HG02938 (cell line): Measurements from ENCODE around the gene PIK3C2G.

Source experiments
- ATAC-seq: cut with Tn5 transposase; IDR thresholded peaks from one replicate; pipeline ENCODE4 v1.9.1; 2021; ENCODE audit warnings: mild to moderate bottlenecking, moderate library complexity; ENCODE audit not compliant: unreplicated experiment

The PIK3C2G gene

GRCh38 chr12:18270958-18271460, 9.7 kb downstream of the PIK3C2G start:
- no peak for ATAC-seq

DNA sequence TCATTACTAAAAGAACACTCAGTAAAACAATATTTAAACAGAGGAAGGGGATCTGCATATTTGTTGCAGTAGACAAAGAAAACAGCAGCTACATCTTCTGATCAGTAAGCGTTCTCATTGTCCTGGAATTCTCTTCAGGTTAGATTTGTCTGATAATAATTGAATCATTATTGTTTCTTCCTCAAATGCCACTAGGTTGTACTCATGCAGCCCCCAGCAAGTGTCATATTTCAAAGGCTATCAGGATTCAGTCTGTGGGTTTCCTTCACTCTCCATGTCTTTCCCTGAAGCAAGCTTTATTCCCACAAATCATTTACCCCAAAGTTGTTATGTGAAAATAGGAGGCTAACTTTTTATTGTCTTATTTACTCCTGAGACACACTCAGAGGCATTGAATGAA, 14.7 kb downstream of the PIK3C2G start:
- no peak for ATAC-seq

DNA sequence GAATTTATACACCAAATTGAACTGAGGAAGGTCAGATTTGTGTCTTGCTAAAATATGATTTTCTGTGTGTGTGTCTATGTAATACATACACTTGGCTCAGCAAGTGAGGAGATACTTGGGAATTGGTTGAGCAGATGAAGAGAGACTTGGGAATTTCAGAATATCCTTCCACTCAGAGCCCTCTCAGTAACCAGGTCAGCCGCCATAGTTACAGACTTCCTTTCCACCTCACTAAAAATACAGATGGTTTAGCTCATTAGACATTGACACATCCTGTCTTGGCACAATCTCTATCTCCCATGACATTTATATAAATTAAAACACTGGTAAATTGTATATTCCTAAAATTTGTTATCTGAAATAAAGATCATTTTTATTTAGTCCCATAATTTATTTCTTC, 15.9 kb downstream of the PIK3C2G start:
- ATAC-seq: no peak

DNA sequence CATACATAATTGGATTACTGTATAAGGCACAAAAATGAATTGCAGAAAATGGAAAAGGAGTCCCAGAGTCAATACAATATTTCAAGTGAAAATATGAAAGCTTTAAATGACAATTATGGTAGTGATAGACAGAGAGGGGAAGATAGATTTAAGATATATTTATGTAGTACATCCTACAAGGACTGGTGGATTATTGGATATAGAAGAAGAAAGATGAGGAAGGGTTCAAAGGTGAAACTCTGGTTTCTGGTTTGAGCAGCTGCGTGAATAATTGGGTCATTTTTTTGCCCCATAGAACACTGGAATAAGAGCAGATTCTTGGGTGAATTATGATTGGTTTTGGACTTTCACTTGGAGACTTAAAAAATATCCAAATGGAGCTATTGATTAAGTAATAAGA, 19.4 kb downstream of the PIK3C2G start:
- ATAC-seq: no peak

DNA sequence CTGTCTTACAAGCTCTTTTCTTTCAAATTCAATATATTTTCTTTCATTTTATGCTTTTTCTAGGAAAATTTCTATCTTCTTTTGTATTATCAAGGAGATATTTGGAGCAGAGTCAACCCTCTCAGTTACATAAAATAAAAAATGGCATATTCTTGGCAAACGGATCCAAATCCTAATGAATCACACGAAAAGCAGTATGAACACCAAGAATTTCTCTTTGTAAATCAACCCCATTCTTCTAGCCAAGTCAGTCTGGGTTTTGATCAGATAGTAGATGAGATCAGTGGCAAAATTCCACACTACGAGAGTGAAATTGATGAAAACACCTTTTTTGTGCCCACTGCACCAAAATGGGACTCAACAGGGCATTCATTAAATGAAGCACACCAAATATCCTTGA, 20.6 kb downstream of the PIK3C2G start:
- no peak for ATAC-seq

DNA sequence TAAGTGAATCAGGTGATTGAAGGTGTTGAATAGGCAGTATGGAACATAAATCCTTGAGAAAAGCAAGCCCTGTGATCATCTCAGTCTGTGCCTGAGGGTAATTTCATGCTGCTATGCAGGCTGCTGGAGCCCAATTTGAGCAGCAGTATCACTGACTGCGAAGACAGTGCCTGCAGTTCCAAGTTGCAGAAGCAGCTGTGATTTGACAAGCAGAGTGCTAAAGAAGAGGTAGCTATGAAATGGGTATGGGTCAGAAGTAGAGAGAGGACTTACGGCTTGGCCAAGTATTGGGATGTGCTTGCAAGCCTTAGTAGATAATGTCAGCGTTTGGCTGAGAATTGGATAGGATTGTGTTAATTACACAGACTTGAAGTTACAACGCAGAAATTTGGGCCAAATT, 22.5 kb downstream of the PIK3C2G start:
- no peak for ATAC-seq

GRCh38 chr12:18284386-18284785, 23.1 kb downstream of the PIK3C2G start:
- ATAC-seq: no peak

GRCh38 chr12:18285161-18285560, 23.8 kb downstream of the PIK3C2G start:
- no peak for ATAC-seq

DNA sequence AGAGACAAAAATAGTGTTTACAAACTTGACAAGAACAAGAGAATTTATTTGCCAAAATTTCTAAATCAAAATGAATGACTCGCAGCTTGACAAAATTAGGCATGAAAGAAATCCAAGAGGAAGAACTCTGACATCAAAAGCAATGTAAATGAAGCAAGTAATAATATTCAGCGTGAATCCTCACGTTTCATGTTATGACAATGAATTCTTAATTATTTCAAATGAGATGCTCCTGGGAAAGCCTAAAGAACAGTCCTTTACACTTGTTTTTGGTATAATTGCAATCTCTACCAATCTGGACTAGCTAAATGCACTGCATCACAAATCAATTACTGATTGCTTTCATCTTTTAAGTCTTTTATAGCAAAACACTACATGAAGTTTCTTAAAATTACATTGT, 29.1 kb downstream of the PIK3C2G start:
- no peak for ATAC-seq

DNA sequence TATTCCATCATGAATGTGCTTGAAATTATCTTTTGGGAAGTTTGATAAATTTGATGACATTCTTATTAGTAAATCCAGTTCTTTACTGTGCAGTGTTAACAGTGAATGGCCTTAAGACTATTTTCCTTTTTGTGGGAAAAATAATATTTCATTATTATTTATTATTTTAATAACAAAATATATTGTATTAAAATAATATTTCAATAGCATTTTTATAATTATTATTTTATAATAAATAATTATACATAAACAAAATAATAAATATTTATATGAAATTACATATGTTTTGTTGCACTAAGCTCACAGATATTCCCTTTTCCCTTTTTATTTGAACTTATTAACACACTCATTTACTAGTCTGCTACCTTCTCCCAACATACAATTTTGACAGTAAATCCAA, 33.6 kb downstream of the PIK3C2G start:
- ATAC-seq: no peak

- ATAC-seq: no peak
Observed at GRCh38 chr12:18296201-18296908, 35.0 kb downstream of the PIK3C2G start.

- ATAC-seq: no peak
Observed at GRCh38 chr12:18296909-18297280, 35.6 kb downstream of the PIK3C2G start.

GRCh38 chr12:18297902-18298301, 36.6 kb downstream of the PIK3C2G start:
- no peak for ATAC-seq

GRCh38 chr12:18302809-18303430, 41.6 kb downstream of the PIK3C2G start:
- no peak for ATAC-seq

DNA sequence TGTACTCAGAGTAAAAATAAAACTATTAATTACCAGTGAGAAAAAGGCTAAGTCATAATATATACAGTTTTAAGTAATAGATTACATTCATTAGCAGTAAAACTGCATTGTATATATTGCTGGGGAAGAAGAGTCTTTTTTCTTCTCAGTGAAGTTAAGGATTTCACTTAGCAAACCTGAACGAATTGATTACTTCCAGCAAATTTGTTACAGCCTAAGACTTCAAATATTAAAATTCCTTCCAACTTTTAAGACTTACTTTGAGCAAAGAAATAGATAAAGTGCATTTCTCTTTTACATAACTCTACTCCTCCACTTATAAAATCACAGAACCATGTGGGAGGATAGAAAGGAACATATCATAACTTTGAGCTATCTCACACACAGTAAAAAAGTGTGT, 43.3 kb downstream of the PIK3C2G start:
- ATAC-seq: no peak

DNA sequence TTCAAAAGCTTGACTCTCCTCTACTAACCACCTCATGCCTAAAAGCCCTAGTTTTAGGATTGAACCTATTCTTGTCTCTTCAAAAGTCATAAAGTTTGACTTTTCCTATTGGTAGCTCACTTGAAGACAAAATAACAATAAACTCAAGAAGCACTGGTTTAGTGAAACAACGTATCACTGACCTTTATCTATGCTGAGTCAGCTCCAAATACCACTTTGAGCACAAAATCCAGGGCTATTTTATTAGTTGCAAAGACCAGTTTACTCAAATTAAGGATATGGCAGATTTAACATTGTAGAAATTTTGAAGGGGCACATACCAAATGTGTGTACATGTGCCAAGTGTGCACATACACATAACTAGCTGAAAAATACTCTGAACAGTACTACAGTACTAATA, 45.0 kb downstream of the PIK3C2G start:
- no peak for ATAC-seq

DNA sequence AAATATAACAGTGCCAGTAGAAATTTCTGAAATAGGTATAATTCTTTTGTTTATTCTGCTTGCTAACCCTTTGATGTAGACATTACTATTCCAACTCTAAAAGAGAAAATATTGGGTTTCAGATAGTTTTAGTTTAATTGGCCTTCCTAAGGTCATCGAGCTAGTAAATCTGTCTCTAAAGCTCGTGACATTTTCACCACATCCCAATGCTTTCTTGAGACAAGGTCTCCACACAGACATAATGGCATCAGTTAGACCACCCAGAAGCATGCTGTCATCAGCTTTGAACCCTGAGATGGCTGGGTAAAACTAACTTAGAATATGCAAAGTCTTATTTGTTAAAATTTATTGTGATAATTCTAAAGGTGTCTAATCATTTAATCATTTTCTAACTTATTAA, 52.0 kb downstream of the PIK3C2G start:
- ATAC-seq: no peak

DNA sequence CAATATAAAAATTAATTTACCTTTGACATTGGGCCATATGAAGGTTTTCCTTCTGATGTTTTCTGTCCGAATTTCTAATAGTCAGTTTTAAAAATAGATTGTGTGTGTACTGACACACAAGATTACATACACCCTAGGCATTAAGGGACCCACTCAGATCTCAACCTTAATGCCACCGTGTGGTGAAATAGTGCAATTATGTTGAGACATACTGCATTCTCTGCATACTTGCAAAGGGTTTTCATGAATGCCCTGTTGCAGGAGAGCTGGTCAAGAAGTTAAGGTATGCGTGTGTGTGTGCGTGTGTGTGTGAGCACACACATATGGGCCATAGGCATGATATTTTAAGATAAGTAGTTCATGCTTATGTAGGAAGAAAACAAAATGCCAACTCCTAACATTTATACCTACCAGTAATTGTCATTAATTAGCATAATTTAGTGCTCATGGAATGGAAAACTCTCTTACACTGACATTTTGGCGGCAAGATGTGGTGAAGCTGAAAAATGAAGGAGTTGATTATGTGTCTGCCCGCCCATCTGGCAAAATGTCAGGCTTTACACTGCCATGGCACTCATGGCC, 58.8 kb downstream of the PIK3C2G start:
- no peak for ATAC-seq

GRCh38 chr12:18320976-18321375, 59.7 kb downstream of the PIK3C2G start:
- ATAC-seq: no peak

GRCh38 chr12:18323159-18323558, 61.8 kb downstream of the PIK3C2G start:
- ATAC-seq: no peak

- no peak for ATAC-seq
Observed at GRCh38 chr12:18327036-18327435, 65.7 kb downstream of the PIK3C2G start.

- no peak for ATAC-seq
Observed at GRCh38 chr12:18332173-18332572, 70.9 kb downstream of the PIK3C2G start.
